RKO (cell line): Measurements from ENCODE around the gene OR1J4.
A peak's percentile ranks its signal among the peaks of the same experiment; 100 is the strongest.
"Not testable (repeated sequence)": the region's sequence is repeated elsewhere in the genome, so short reads cannot be mapped to it uniquely, and the experiment has no call there.

Source experiments
- DNase-seq: peaks from one replicate; pipeline ENCODE4 v3.0.0-alpha.2; 2016; ENCODE audit warnings: low spot score

The OR1J4 gene

GRCh38 chr9:122518841-122519240, at the start of gene OR1J4:
Gene OR1J4, plus strand, starts transcription at chr9:122519141. Its CDS starts 0 bp downstream, at chr9:122519141.
- DNase-seq: no peak

- DNase-seq: no peak
These were observed 44.4 kb upstream of the OR1J4 start for GRCh38 chr9:122474561-122474960.

GRCh38 chr9:122475717-122476116, 43.2 kb upstream of the OR1J4 start:
- DNase-seq: no peak

GRCh38 chr9:122477346-122477745, 41.6 kb upstream of the OR1J4 start:
- DNase-seq: peak; percentile 23

- DNase-seq: no peak
These were observed 41.1 kb upstream of the OR1J4 start, which contains the start of gene OR1J1 for GRCh38 chr9:122477826-122478225. Gene OR1J1, minus strand, starts transcription at chr9:122477926. Its CDS starts 0 bp downstream, at chr9:122477926.

GRCh38 chr9:122479062-122479461, 39.9 kb upstream of the OR1J4 start:
- DNase-seq: no peak

GRCh38 chr9:122498883-122499288, 20.1 kb upstream of the OR1J4 start:
- peak; percentile 54 for DNase-seq

GRCh38 chr9:122506964-122507363, 12.0 kb upstream of the OR1J4 start:
- no peak for DNase-seq

GRCh38 chr9:122510502-122510901, 8.4 kb upstream of the OR1J4 start, which contains the start of gene OR1J2:
Gene OR1J2, plus strand, starts transcription at chr9:122510802. Its CDS starts 0 bp downstream, at chr9:122510802.
- DNase-seq: no peak

- no peak for DNase-seq
These were observed 715 bp upstream of the OR1J4 start for GRCh38 chr9:122518226-122518625.

GRCh38 chr9:122519376-122519775, 435 bp downstream of the OR1J4 start:
- DNase-seq: no peak

GRCh38 chr9:122526602-122527001, 7.7 kb downstream of the OR1J4 start:
- DNase-seq: no peak

- DNase-seq: no peak
These were observed 8.3 kb downstream of the OR1J4 start, which contains the start of gene OR1N1 for GRCh38 chr9:122527193-122527592. Gene OR1N1, minus strand, starts transcription at chr9:122527293. Its CDS starts 0 bp downstream, at chr9:122527293.

- not testable (repeated sequence) for DNase-seq
These were observed 12.2 kb downstream of the OR1J4 start for GRCh38 chr9:122531157-122531556.

- DNase-seq: no peak
These were observed 17.2 kb downstream of the OR1J4 start for GRCh38 chr9:122536134-122536533.

GRCh38 chr9:122537066-122537465, 18.1 kb downstream of the OR1J4 start:
- not testable (repeated sequence) for DNase-seq

GRCh38 chr9:122538757-122539156, 19.8 kb downstream of the OR1J4 start:
- no peak for DNase-seq

- DNase-seq: no peak
These were observed 27.3 kb downstream of the OR1J4 start for GRCh38 chr9:122546196-122546595.

GRCh38 chr9:122551371-122551770, 32.4 kb downstream of the OR1J4 start:
- DNase-seq: no peak

- no peak for DNase-seq
These were observed 33.9 kb downstream of the OR1J4 start, which contains the start of gene OR1N2 for GRCh38 chr9:122552812-122553211. Gene OR1N2, plus strand, starts transcription at chr9:122553112. Its CDS starts 100 bp downstream, at chr9:122553212.

GRCh38 chr9:122561446-122561845, 42.5 kb downstream of the OR1J4 start:
- no peak for DNase-seq

- DNase-seq: no peak
These were observed 43.3 kb downstream of the OR1J4 start for GRCh38 chr9:122562134-122562760.

GRCh38 chr9:122567901-122568300, 49.0 kb downstream of the OR1J4 start:
- DNase-seq: no peak
